ENCODE data around the gene WDR33. TPM values are rescaled to one million over a fixed set of nuclear protein-coding genes. Genes with fewer than 3 reads are reported as not detected.

WDR33 gene
- total and polyA plus RNA-seq, 10 of the 15 experiments (the other 5 are each of a cell fraction or from before 2014, with no cell fraction given): 29.2 to 73.8 (median 45.6) TPM

DNA sequence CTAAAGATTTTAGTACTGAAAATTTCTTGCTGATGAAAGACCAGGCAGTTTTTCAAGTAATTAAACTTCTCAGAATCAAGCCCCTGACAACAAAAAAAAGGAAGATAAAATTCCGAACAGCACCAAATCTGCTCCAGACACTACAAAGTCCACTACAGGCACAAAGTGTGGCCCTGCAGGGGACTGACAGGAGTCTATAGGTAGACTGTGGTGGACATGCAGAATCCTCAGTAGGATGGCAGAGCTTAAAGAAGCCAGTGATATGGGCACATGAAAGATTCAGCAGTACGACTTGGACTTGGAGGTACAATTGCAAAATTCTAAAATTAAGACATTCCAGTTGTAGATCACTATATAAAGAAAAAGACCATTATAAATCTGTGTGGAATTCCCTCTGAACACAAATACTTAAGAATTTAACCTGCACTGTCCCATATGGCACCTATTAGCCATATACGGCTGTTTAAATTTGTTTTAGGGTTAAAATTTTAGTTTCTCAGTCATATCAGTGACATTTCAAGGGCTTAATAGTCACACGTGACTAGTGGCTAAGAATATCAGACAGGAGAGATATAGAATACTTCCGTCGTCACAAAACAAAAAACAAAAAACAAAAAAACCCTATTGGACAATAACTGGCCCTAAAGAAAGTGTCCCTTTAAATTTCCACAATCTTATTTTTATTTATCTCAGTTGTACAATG is 77.7 kb downstream of the WDR33 start:
- ChIA-PET SMC1A (ENCODE audit: uncharacterized antibody, unreplicated experiment) (interaction anchor here (1.0 to 2.5 kb wide), 10 partner anchors 9 to 207 kb away, joined by 3 to 15 read pairs (median 6); partner anchors contain the start of gene IWS1), POLR2A (interaction anchor here (1.0 kb wide), 1 partner anchor 36 kb away, joined by 3 read pairs; no protein-coding TSS in a partner anchor), RAD21 (ENCODE audit: unreplicated experiment) (interaction anchor here (0.6 to 3.9 kb wide), 4 partner anchors 16 to 97 kb away, joined by 3 to 21 read pairs (median 10); partner anchors contain the start of gene SFT2D3), CTCF (interaction anchor here (1.7 kb wide), 1 partner anchor 16 kb away, joined by 7 read pairs; no protein-coding TSS in a partner anchor)
- TF ChIP-seq ZZZ3 (IDR thresholded peaks at IDR 0.05; ENCODE audit: control insufficient read depth, insufficient read length, low read depth): no peak
- TF ChIP-seq TAF1 (IDR thresholded peaks at IDR 0.05; ENCODE audit: borderline replicate concordance, low read depth, low read length): no peak
- TF ChIP-seq SIX5 (IDR thresholded peaks at IDR 0.05; ENCODE audit: low read depth, low read length, severe bottlenecking): no peak
- no peak for TF ChIP-seq EED (IDR thresholded peaks at IDR 0.05; ENCODE audit: low read depth)
- TF ChIP-seq, protein P1, sequence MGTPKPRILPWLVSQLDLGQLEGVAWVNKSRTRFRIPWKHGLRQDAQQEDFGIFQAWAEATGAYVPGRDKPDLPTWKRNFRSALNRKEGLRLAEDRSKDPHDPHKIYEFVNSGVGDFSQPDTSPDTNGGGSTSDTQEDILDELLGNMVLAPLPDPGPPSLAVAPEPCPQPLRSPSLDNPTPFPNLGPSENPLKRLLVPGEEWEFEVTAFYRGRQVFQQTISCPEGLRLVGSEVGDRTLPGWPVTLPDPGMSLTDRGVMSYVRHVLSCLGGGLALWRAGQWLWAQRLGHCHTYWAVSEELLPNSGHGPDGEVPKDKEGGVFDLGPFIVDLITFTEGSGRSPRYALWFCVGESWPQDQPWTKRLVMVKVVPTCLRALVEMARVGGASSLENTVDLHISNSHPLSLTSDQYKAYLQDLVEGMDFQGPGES (IDR thresholded peaks at IDR 0.05): no peak
- TF ChIP-seq, protein P2, sequence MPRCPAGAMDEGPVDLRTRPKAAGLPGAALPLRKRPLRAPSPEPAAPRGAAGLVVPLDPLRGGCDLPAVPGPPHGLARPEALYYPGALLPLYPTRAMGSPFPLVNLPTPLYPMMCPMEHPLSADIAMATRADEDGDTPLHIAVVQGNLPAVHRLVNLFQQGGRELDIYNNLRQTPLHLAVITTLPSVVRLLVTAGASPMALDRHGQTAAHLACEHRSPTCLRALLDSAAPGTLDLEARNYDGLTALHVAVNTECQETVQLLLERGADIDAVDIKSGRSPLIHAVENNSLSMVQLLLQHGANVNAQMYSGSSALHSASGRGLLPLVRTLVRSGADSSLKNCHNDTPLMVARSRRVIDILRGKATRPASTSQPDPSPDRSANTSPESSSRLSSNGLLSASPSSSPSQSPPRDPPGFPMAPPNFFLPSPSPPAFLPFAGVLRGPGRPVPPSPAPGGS (IDR thresholded peaks at IDR 0.05; ENCODE audit: borderline replicate concordance, insufficient read depth, low read depth, low read length, poor library complexity, severe bottlenecking): no peak
- no peak for TF ChIP-seq NFXL1 (IDR thresholded peaks at IDR 0.05; ENCODE audit: borderline replicate concordance)
- no peak for TF ChIP-seq NFYB (IDR thresholded peaks at IDR 0.05; ENCODE audit: insufficient read depth, low read depth, low read length)
- TF ChIP-seq KAT2A (conservative IDR thresholded peaks at IDR 0.05; ENCODE audit: control insufficient read depth, low read depth, low read length): no peak
- TF ChIP-seq MXI1 (IDR thresholded peaks at IDR 0.05; ENCODE audit: low read depth, low read length): no peak
- TF ChIP-seq, protein P3, sequence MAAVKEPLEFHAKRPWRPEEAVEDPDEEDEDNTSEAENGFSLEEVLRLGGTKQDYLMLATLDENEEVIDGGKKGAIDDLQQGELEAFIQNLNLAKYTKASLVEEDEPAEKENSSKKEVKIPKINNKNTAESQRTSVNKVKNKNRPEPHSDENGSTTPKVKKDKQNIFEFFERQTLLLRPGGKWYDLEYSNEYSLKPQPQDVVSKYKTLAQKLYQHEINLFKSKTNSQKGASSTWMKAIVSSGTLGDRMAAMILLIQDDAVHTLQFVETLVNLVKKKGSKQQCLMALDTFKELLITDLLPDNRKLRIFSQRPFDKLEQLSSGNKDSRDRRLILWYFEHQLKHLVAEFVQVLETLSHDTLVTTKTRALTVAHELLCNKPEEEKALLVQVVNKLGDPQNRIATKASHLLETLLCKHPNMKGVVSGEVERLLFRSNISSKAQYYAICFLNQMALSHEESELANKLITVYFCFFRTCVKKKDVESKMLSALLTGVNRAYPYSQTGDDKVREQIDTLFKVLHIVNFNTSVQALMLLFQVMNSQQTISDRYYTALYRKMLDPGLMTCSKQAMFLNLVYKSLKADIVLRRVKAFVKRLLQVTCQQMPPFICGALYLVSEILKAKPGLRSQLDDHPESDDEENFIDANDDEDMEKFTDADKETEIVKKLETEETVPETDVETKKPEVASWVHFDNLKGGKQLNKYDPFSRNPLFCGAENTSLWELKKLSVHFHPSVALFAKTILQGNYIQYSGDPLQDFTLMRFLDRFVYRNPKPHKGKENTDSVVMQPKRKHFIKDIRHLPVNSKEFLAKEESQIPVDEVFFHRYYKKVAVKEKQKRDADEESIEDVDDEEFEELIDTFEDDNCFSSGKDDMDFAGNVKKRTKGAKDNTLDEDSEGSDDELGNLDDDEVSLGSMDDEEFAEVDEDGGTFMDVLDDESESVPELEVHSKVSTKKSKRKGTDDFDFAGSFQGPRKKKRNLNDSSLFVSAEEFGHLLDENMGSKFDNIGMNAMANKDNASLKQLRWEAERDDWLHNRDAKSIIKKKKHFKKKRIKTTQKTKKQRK (IDR thresholded peaks at IDR 0.05; ENCODE audit: low read depth, low read length): no peak
- TF ChIP-seq POLR2AphosphoS5 (IDR thresholded peaks at IDR 0.05; ENCODE audit: low read length): no peak
- TF ChIP-seq TBL1XR1 (IDR thresholded peaks at IDR 0.05; ENCODE audit: low read depth, low read length): no peak
- no peak for TF ChIP-seq BACH1 (IDR thresholded peaks at IDR 0.05; ENCODE audit: borderline replicate concordance)
- TF ChIP-seq IKZF1 (conservative IDR thresholded peaks at IDR 0.05): no peak
- TF ChIP-seq PAX5 (IDR thresholded peaks at IDR 0.05; ENCODE audit: borderline replicate concordance, low read depth, low read length): no peak
- TF ChIP-seq GATAD2B (conservative IDR thresholded peaks at IDR 0.05; ENCODE audit: low read depth): no peak
- TF ChIP-seq SREBF2 (IDR thresholded peaks at IDR 0.05; ENCODE audit: low read length): no peak
- no peak overlapping the region for H3K4me2 ChIP-seq (ENCODE audit: control insufficient read depth, insufficient read depth)
- peaks cover 0 to 3% of the 10 kb centered on the region in 2 experiments; a peak in 2 of 4 replicates for H3K36me3 ChIP-seq (ENCODE audit: control insufficient read depth in 2 of 2, insufficient read depth in 2 of 2, low read length in 1 of 2)
- no peak overlapping the region for H2AFZ ChIP-seq (ENCODE audit: control insufficient read depth, low read depth, low read length)
- no peaks in the 10 kb centered on the region for H3K27me3 ChIP-seq (replicated peaks in 1 of 2; ENCODE audit: control insufficient read depth in 2 of 2, insufficient read depth in 2 of 2, low read length in 1 of 2)
- no peaks in the 10 kb centered on the region for H4K20me1 ChIP-seq (ENCODE audit: control insufficient read depth, insufficient read depth)
- FAIRE-seq (no peak), ATAC-seq (no peak), DNase-seq (ENCODE audit: low read depth, low spot score) (no peak)
- no peak overlapping the region for H3K9ac ChIP-seq (ENCODE audit: control insufficient read depth, insufficient read depth, low read length)
- H3K9me3 ChIP-seq (replicated peaks; ENCODE audit: control insufficient read depth, insufficient read depth, low read length): no peaks in the 10 kb centered on the region
- intact Hi-C loops (cut with micrococcal nuclease; ENCODE audit: unreplicated experiment) (no loop called here), in situ Hi-C loops (cut with MboI) (no loop called here)
- 95% methylated on average over 6 of the region's 6 CpGs for WGBS (ENCODE audit: insufficient coverage, insufficient replicate concordance, low lambda C conversion rate, missing lambda C conversion rate)
- no peak overlapping the region for H3K27ac ChIP-seq (ENCODE audit: control insufficient read depth, insufficient read depth)
- no peaks in the 10 kb centered on the region for H3K79me2 ChIP-seq (ENCODE audit: control insufficient read depth, insufficient read depth, low read length)
- BruUV-seq (replicated peaks): no TSS peak
- no peak overlapping the region for H3K4me3 ChIP-seq
- 0 out of 2 replicates have a peak, but pooled peaks cover 3% of the 10 kb centered on the region for H3K4me1 ChIP-seq (ENCODE audit: control insufficient read depth, insufficient read depth, low read length)
